NCI-H1694 treated with DMSO at 0.1 percent for 48 hours (cell line): ENCODE data around the gene KDM4E.
"Not testable (repeated sequence)": the region's sequence is repeated elsewhere in the genome, so short reads cannot be mapped to it uniquely, and the experiment has no call there.

Source experiments
- DNase-seq: peaks from one replicate; lab custom pipeline; 2025; lab: John Stamatoyannopoulos, UW

The KDM4E gene

DNA sequence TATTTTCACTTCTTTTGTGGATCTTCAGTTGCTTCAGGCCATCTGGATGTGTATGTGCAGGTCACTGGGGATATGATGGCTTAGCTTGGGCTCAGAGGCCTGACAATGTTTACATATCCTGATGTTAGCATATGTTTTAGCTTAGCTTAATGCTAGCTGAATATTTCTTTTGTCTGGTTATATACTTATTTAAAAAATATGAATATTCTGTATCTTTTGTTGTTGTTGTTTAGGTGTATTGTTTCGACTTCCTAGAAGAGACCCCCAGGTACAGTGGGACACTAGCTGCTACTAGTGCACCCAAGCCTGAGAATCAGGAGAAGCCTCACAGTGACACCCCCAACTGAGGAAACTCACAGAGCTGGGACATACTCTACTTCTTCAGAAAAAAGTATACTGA lies at the start of gene KDM4E:
Gene KDM4E, plus strand, starts transcription at position 301 of the 400 bp plus-strand sequence. CDS start 300 bp downstream, outside the sequence.
- no peak for DNase-seq

DNA sequence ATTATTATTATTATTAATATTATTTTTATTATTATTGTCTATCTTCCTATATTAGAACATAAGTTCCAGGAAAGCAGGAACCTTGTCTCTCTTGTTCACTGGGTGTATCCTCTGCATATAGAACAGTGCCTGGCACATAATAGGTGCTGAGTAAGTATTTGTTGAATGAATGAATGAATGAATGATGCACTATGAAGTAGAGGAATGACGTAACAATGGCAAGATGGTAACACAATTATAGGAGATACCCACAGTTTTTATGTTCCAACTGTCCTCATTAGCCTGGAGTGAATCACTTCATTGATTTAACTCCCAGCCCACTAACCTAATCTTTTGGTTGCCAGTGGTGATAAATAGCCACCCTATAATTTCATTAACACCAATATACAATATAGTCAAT lies 49.5 kb upstream of the KDM4E start:
- no peak for DNase-seq

DNA sequence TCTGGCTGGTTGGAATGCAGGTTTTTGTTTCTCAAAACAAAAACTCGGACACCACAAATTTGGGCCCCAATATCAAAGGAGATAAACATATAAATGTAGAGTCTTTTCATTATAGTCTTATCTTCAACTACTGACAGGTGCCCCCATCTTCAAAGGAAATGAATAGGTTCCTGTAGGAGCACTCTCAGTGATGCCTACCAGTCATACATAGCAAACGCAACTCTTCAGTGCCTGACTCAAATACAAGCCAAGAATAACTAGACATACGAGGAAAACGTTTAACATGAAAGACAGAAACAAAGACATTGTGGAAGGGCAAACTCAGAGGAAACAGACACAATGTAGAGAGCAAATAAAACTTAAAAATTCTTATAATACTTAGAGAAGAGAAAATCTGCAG lies 37.7 kb upstream of the KDM4E start:
- no peak for DNase-seq

DNA sequence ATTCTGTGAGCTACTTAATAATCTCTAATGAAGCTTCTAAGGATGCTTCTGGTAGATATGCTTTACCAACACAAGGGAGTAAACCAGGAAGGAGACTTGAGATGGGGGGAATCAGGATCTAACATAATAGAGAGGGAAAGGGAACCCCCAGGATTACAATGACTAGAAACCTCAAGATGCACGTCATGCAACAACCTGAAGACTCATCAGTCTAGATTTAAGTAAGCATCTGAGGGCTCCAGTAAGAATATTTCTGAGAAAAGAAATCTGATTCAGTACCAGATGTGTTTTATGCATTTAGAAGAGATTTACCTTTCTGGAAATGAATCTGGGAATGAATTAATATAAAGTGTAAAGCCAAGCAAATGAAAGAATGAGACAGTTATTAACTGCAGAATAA lies 36.3 kb upstream of the KDM4E start:
- no peak for DNase-seq

DNA sequence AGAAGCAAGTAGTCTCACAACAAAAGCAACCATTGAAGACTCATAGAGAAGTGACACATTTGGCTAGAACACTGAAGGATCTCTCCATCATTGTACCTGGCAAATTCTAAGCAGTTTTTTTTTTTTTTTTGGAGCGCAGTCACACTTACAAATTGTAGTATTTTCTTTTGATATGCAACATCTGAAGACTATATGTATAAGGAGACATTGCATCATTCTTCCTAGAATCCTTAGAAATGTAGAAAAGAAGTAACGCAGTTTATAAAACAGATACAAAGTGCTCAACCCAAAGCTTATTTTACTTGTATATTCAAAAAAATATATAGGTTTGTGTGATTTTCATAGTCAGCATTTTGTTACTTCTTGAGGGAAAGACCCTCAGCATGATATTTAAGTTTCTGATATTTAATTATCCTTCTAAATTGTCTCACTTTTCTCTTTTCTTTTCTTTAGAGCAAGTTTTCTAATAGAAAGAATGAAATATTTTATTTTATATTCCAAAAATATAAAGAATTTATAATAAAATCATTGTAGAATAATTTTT lies 31.6 kb upstream of the KDM4E start:
- no peak for DNase-seq

DNA sequence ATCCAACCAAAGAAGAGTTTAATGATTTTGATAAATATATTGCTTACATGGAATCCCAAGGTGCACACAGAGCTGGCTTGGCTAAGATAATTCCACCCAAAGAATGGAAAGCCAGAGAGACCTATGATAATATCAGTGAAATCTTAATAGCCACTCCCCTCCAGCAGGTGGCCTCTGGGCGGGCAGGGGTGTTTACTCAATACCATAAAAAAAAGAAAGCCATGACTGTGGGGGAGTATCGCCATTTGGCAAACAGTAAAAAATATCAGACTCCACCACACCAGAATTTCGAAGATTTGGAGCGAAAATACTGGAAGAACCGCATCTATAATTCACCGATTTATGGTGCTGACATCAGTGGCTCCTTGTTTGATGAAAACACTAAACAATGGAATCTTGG lies 27.6 kb upstream of the KDM4E start:
- DNase-seq: no peak

DNA sequence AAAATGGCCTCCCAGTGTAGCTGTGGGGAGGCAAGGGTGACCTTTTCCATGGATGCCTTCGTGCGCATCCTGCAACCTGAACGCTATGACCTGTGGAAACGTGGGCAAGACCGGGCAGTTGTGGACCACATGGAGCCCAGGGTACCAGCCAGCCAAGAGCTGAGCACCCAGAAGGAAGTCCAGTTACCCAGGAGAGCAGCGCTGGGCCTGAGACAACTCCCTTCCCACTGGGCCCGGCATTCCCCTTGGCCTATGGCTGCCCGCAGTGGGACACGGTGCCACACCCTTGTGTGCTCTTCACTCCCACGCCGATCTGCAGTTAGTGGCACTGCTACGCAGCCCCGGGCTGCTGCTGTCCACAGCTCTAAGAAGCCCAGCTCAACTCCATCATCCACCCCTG lies 26.8 kb upstream of the KDM4E start:
- DNase-seq: no peak

DNA sequence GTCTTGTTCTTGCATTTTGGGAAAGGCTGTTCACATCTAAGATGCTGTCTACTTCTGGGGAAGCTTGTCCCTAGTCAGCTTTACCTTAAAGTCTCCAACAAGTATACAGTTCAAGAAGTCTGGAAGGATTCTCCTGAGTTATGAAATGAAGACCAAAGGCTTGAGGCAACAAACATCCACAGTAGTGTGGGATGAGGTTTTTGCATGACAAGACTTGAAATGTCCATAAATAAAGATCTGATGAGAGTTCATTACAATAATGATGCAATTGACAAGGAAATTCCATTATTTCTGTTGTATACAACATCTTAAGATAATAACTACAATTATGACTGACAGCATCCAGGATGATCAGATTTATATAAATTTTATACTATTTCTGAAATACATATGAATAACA lies 21.3 kb upstream of the KDM4E start:
- no peak for DNase-seq

DNA sequence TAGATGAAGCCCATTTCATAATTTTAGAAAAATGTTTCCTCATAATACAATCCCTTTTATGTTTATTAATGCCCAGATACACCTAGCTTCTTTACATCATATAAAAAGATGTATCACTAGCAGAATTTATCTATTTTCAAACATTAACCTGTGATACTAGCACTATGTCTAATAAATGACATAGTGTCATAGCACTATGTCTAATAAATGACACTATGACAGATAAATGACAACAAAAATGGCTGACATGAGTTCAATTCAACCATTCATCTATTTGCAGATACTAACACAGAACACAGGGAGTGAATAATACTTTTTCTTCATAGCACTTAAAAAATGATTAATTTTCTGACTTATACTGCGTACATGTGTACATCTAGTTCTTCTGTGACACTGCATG lies 19.4 kb upstream of the KDM4E start:
- no peak for DNase-seq

DNA sequence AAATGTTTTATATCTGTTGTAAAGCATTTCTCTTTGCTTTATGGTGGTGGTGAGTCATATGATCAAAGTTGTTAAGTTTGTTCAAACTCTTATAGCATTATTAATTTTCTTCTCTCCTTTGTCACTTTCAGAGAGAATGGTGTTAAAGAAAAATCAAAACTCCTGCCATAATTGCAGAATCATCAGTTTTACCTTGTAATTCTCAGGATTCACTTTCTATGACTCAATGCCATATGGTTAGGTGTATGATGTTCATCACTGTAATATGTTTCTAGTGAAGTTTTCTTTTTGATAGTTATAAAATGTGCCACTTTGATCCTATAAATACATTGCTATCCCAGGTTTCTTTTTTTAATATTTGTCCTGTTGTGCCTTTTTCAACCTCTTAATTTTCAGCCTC lies 13.7 kb upstream of the KDM4E start:
- DNase-seq: no peak

DNA sequence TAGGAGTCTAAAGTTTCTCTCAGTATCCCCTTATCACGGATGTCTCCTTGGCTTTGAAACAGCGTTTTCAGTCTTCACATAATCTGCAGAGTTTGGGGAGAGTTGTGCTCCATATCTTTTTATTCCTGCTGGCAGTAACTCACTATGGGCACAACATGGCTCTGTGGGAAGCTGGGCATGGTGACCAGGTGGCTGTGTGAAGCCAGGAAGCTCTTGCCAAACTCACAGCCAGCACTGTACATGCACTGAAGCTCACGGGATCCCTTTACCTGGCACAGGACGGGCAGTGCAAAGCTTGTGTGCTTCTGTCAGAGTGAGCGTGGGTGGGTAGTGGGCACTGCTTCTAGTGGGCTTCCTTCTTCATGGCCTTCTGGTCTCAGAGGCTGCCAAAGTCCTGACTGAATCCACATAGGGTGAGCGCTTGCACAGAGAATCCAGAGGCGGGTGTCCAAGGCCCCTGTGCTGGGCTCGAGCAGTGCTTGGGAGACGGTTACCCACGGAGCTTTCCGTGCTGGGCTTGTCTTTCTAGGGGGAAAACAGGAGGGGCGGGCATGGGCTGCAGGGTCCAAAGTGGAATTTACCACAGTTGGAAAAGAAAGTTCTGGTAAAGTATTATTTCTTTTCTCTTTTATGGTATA lies 10.8 kb upstream of the KDM4E start:
- no peak for DNase-seq

DNA sequence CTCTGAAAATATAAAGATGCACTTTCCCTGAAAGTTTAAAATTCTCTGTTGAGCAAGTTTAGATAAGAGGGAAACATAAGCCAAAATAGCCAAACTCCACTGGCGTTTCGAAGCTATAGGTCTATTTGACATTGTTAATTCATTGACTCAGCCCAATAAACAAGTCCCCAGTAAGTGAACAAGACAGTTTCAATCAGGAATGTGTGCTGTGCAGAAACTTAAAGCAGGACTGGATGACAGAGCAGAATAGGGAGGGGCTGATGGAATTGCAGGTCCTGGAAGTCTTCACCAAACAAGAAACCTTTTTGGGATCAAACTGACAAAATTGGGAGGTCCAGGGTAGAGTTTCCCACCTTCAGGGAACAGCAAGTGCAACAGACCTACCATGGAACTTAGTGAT lies 8.9 kb upstream of the KDM4E start:
- DNase-seq: no peak

DNA sequence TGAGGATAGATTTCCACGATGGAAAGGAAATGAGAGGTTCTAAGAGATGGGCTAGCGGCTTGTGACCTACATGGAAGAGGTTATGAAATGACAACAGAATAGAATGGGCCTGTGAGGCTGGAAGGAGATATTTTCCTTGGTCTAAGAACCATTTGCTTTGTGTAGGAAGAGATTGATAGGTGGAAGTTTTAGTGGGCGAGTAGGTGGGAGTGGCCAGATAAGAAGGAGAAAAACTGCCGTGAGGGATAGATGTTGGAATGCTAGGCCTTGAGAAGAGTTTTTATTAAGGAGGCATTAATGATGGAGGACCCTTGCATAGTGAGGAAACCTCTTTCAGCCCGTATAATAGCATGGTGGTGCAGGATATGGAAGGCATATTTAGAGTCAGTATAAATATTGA lies 3.6 kb upstream of the KDM4E start:
- DNase-seq: not testable (repeated sequence)

DNA sequence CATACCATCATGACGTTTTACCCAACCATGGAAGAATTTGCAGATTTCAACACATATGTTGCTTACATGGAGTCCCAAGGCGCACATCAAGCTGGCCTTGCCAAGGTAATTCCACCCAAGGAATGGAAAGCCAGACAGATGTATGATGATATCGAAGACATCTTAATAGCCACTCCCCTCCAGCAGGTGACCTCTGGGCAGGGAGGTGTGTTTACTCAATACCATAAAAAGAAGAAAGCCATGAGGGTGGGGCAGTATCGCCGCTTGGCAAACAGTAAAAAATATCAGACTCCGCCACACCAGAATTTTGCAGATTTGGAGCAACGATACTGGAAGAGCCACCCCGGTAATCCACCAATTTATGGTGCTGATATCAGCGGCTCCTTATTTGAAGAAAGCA lies 536 bp downstream of the KDM4E start:
- DNase-seq: not testable (repeated sequence)

DNA sequence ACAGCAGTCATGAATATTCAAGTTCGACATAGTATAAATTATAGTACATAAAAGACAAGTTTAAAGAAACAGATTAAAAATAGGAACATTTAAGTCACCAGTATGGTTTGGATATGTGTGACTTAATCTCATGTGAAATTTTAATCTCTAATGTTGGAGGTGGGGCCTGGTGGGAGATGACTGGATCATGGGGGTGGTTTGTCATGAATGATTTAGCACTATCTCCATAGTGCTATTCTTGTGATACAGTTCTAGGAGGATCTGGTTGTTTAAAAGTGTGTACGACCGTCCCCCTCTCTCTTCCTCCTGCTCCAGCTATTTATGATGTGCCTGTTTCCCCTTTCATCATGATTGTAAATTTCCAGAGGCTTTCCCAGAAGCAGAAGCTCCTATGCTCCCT lies 3.3 kb downstream of the KDM4E start:
- no peak for DNase-seq

DNA sequence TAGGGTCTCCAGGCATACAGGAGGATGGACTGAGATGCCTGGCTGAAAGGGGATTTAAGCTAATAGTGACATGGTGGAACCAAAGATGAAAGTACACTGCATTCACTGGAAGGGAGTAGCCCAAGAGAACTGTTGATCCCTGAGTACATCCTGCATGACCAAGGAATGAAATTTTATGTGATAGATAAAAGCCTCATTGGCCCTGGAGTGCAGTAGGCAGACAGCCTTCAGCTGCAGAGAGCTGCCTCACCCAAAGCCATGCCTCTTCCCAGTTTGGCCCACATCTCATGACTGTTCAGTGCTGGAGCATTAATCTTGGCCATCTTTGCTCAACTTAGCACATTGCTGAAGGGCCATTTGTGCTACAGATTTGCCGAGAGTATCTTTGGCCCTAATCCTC lies 8.0 kb downstream of the KDM4E start:
- no peak for DNase-seq

DNA sequence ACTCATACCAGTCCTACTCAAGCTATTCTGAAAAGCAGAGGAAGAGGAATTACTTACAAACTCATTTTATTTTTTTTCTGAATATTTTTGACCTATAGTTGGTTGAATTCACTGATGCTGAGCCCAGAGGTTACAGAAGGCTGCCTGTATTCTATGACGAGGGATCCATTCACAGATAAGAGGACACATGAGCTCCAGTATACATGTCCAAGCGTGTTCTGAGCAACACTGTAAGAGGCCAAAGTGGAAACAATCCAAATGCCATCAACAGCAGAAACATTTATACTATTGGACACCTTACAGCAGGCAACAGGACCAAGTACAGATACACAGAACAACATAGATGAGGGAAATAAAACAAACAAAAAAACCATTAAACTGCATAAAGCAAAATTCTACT lies 10.3 kb downstream of the KDM4E start:
- no peak for DNase-seq

DNA sequence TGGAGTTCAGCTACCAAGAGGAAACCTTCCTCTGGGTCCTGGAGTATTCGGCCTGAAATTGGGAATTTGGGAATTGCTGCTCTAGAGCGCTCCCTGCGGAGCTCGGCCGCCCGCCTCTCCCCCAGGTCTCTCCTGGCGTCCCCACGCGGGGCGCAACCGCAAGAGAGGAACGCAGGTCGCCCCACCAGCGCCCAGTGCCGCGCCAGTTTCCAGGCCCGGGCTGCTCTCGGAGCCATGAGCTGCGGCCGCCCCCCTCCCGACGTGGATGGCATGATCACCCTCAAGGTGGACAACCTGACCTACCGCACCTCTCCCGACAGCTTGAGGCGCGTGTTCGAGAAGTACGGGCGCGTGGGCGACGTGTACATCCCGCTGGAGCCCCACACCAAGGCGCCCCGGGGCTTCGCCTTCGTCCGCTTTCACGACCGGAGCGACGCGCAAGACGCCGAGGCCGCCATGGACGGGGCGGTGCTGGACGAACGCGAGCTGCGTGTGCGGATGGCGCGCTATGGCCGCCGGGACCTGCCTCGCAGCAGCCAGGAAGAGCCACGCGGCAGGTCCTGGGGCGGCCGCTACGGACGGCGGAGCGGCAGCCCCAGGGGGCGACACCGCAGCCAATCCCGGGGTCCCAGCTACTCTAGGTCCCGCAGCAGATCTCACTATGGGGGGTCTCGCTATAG lies 12.4 kb downstream of the KDM4E start:
- DNase-seq: not testable (repeated sequence)

DNA sequence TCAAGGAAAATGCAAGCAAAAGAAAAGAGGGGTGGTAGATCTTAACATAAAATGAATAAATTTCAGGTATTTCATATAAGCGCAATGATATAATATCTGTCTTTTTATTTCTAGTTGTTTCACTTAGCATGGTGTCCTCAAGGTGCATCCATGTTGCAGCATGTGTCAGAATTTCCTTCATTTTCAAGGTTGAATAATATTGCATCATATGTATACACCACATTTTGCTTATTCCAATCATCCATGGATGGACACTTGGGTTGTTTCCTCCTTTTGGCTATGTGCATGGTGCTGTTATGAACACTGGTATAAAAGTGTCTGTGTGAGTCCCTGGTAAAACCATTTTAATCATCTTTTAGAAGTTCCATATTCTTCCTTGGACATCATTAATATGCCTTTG lies 17.2 kb downstream of the KDM4E start:
- DNase-seq: no peak

DNA sequence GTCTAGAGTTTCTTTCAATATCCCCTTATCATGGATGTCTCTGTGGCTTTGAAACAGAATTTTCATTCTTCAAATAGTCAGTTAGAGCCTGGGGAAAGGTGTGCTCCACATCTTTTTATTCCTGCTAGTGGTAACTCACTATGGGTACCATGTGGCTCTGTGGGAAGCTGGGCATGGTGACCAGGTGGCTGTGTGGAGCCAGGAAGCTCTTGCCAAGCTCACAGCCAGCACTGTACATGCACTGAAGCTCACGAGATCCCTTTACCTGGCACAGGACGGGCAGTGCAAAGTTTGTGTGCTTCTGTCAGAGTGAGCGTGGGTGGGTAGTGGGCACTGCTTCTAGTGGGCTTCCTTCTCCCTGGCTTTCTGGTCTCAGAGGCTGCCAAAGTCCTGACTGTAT lies 17.8 kb downstream of the KDM4E start:
- DNase-seq: no peak

DNA sequence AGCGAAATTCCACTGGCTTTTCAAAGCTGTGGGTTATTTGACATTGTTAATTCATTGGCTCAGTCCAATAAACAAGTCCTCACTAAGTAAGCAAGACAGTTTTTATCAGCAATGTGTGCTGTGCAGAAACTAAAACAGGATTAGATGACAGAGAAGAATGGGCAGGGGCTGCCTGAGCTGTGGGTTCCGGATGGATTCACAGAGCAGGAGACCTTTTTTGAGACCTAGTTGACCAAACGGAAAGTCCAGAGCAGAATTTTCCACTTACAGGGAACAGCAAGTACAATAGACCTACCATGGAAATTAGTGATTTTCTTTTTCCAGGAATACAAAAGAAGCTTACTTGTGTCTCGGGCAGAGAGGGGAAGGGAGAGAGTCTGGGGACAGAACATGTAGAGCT lies 19.0 kb downstream of the KDM4E start:
- no peak for DNase-seq

DNA sequence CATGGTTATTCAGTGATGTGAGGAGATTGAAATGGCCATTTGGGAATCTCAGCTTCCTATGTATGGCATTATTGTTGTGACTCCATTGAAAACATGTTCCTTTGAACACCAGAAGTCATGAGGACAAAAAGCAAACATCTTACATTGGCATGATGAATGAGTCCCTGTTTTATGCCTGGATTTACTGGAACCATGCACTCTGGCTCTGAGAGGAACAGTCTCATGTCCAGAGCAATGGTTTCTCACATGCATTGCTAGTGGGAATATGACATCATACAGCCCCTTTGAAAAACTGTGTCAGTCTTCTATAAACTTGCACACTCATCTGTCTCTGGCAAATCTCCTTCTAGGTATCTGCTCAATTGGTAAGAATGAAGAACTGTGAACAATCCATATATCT lies 20.8 kb downstream of the KDM4E start:
- no peak for DNase-seq

DNA sequence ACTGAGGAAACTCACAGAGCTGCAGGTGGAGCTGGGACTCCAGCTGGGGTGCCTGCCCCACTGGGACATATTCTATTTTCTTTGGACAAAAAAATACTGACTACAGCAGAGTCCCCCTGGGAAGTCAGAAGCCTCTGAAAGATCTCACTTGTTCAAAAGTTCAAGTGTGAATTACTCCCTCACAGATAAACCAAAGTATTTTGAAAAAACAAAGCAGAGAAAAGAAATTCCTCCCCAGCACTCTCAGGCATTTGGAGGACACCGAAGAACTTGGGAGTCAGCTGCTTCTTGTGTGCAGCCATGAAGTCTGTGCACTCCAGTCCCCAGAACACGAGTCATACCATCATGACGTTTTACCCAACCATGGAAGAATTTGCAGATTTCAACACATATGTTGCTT lies 24.1 kb downstream of the KDM4E start, which contains the start of gene KDM4F:
Gene KDM4F, plus strand, starts transcription at position 301 of the 400 bp plus-strand sequence.
- not testable (repeated sequence) for DNase-seq
